Measurements from ENCODE around the gene ASB17.
"Not testable (repeated sequence)": the region's sequence is repeated elsewhere in the genome, so short reads cannot be mapped to it uniquely, and the experiment has no call there.

ASB17 gene, protein sequence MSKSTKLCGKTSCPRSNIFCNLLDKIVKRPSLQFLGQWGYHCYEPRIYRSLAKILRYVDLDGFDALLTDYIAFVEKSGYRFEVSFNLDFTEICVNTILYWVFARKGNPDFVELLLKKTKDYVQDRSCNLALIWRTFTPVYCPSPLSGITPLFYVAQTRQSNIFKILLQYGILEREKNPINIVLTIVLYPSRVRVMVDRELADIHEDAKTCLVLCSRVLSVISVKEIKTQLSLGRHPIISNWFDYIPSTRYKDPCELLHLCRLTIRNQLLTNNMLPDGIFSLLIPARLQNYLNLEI

DNA sequence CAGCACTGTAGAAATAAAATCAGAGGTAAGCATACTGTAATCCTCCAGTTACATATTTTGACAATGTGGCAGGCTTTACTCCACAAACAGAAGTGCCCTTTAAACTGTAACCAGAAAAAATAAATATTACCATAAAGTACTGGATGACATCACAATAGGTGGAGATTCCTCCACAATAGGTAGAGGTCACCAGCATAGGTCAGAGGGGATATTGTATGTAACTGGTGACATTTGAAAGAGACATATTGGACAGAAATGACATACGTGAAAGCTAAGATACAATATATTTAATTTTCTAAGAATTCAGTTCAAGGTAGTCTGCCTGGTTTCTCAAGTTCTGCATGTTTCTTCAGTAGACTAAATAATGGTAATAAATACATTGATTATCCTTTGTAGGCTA is at the start of gene ASB17:
Gene ASB17 (minus strand): TSS at position 101 of the 400 bp plus-strand sequence. CDS start 113 bp downstream, outside the sequence.
- DNase-seq, result no peak

DNA sequence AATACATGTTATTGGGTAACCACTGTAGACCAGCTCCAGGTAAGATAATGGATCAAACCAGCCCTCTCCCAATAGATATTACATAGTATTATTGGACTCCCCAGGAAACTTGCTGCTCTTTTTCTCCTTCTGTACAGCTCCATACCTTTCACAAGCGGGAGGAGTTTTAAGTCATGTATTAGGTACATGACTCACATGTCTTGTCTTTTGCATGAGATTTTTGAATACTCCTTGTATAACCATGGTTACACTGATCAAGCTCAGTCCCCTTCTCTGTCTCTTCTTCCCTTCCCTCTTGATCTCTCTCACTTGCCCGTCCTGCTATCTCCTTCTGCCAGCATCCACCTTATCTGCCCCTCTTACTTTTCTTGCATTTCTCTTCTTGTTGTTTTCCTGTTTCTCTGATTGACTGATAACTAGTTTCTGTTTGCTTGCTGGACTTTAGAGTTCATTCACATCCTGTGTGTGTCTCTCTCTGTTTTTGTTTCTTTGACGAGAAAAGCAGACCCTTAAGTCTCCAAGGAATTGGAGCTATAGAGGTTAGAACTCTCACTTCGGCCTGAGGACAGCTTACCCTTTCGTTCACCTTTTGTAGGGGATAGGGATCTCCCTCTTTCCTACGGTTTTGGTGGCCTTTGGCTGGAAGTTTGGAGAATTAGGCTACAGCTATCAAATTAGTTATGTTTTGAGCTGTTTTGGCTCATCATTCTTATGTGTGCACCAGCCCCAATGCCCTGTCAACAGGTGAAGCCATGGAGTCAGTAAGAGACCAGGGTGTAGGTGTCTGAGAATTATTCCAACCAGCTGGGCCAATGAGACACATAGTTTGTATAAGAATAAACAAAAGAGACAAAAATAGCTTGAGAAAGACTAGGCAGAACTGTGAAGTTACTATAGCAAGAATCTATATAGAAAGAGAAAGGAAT is 49.0 kb upstream of the ASB17 start:
- DNase-seq, result no peak

DNA sequence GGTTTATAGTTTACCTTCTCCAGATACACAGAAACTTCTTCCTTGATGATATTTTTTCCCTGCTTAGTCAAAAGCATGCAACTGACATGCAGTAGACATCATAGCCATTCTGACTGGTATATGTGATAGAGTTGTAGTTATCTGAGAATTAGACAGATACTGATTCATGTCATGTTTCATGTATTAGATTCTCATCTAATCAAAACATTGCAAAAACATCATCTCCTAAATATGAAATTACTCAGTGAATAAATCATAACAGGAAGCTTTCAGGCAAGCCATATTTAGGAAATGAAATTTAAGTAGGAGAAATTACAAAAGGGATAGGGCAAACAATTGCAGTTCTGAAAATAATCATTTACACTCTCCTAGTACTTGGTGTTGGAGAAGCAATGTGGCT is 38.4 kb upstream of the ASB17 start:
- DNase-seq, result no peak

DNA sequence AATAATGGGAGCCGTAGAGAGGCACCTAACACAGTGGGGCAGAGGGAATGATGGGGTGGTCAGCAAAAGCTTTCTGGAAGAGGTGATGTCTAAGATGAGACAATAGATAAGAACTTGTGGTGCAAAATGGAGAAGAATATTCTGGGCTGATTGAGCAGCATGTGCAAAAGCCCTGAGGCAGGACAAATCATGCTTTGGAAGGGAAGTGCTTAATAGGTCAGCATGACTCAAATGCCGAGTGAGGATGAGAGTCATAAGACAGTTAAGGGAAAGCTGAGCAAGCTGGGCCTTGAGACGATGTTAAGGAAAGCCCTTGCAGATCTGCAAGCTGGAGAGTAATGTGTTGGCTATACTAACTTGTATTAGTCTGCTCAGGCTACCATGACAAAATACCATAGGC is 37.3 kb upstream of the ASB17 start:
- DNase-seq, result no peak

DNA sequence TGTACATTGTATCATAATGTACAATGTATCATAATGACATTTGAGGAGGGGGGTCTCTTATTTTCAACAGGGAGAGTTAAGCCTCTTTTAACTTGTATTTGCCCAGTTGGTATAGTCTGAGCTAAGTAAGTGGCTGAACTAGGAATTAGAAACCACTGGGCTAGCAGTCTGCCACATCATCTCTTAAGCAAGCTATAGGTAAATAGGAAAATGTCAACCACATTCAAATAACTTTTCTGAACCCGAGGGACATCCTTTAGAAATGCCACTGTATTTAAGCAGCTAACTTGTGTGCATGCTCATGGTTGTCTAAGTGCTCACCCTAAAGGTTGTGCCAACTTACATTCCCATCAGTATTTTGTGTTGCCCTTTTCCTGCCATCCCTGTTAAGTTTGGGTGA is 35.5 kb upstream of the ASB17 start:
- no peak for DNase-seq

DNA sequence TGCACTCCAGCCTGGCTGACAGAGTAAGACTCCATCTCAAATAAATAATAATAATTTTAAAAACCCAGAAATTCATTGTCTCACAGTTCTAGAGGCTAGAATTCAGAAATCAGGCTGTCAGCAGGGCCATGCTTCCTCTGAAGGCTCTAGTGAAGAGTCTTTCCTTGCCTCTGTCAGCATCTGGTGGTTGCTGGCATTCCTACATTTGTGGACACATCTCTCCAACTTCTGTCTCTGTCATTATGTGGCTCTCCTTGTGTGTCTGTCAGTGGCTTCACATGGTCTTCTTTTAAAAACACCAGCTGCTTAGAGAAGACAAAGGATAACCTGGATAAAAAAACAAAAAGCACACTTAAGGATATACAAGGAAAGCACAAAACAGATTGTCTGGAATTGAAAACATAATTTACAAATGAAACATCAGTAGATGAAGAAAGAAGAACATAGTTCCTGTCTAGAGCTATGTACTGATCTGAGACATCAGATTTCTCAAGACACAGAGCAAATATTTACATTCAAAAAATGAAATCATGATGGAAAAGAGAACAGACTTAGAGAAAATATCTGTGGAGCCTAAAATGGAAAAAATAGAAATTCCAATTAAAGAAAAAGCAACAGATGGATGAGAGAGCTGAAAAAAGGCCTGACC is 32.7 kb upstream of the ASB17 start:
- no peak for DNase-seq

DNA sequence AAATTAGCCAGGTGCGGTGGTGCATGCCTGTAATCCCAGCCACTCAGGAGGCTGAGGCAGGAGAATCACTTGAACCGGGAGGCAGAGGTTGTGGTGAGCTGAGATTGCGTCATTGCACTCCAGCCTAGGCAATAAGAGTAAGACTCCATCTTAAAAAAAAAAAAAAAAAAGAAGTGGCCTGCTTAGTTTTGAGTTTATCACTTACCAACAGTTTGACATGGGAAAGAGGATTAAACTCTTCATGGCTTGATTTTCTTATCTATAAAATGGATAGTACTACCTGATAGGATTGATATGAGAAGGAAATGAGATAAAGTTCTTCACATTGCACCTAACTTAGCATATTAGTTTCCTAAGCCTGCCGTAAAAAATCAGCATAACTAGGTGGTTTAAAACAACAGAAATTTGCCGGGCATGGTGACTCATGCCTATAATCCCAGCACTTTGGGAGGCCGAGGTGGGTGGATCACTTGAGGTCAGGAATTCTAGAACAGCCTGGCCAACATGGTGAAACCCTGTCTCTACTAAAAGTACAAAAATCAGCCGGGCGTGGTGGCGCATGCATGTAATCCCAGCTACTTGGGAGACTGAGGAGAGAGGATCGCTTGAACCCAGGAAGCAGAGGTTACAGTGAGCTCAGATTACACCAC is 32.0 kb upstream of the ASB17 start:
- DNase-seq, result not testable (repeated sequence)

DNA sequence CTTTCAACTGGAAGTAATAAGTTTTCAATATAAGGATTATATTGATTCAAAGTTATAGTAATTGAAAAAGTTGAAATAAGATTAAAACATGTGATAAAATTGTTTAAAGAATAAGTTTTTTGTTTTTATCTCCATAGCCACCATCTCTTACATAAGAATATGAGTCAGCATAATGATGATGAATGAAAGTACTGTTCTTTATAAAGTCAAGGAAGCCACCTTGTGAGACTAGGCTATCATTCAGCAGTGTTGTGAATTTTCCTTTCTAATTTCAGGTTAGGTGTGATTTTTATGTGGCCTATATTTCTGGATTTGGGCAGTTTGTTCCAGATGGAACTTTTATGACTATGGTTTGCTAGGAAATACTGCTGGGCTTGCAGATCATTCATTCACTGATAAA is 22.4 kb upstream of the ASB17 start:
- DNase-seq, result no peak

DNA sequence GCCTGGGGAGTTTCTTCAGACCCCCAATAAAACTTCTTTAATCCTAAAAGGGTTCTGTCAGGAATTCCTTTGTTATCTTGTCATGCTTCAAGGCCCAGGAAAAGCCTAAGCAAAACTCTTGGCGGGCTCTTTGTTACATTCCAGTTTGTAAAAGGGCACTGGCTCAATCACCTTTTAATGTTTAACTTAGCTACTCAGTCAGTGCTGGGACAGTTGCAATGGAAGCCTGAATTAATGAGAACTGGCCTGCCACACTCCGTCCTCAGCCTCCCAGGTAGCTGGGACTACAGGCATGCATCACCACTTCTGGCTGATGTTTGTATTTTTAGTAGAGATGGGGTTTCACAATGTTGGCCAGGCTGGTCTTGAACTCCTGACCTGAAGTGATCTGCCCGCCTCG is 21.3 kb upstream of the ASB17 start:
- no peak for DNase-seq

DNA sequence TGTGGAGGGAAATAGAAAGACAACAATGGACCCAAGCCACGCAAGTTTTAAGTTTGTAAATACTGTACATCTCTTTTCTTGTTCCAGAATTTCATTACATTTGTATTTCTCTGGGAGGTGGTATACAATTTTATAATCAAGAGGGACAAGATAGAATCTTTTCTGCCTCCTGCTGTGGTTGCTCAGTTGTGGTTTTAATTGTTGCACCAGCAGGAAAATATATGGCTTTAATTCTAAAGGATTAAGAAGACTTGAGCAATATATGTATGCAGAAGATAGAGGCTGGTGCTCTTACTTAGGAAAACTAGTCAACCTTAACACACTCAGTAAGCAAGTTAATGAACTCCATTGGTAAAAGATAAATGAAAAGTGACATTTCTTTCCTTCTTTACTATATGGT is 19.8 kb upstream of the ASB17 start:
- DNase-seq, result no peak

DNA sequence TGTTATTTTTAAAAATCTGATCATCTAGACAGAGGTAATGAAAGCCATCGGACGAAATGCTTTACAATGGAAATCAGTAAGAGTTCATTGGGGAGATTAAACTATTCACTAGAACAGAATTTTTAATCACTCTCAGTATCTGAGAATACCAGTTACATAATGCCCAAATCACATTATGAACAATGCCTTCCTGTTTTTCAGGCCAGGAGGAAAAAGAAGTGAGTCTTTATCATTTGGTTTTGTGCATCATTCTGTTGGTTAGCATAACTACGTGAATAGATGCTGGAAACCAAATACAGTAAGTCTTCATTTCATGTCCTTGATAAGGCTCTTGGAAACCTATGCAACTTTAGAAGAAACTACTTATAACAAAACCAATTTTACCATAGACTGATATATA is 18.0 kb upstream of the ASB17 start:
- no peak for DNase-seq

DNA sequence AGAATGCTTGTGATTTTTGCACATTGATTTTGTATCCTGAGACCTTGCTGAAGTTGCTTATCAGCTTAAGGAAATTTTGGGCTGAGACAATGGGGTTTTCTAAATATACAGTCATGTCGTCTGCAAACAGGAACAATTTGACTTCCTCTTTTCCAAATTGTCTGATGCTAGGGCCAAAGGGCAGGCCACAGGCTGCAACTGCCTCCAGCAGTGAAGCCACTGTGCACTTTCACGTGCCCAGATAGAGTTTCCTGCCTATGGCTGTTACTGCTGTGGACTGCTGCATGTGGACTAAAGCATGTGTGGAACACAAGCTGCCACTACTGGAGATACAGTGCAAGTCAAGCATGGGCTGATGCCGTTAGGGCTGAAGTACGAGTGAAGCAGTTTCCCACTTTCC is 10.8 kb upstream of the ASB17 start:
- DNase-seq, result not testable (repeated sequence)

DNA sequence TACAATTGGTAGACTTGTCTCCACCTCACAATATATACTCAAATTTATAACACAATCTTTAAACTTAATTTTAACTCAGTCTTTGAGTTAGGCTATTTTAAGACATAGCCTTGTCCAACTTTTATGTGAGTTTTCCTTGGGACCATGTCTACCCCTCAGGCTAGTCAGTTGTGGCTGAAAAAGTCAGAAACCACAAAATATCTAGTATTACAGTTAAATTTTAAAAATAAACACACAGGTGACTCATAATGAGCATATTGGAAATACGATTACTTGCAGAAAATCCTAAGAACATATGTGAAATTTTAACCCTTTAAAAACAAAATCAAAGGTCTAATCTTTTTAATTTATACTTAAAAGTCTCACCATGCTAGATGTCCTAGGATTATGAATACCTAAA is 4.8 kb upstream of the ASB17 start:
- DNase-seq, result no peak

DNA sequence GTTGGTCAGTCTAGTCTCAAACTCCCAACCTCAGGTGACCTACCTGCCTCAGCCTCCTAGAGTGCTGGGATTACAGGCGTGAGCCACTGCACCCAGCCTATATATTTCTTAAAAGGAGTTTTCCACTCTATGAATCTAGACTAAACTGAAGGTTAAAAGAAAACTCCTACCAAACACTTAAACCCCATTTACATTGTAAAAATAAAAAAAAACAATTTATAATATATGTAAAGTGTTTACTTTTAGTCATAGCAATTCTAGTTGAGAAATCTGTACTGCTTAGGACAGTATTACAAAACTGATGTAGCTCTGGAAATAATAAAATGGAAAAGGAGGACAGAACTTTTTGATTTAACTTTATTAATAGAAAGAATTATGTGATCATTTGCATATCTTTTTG is 9.5 kb downstream of the ASB17 start:
- DNase-seq, result no peak

DNA sequence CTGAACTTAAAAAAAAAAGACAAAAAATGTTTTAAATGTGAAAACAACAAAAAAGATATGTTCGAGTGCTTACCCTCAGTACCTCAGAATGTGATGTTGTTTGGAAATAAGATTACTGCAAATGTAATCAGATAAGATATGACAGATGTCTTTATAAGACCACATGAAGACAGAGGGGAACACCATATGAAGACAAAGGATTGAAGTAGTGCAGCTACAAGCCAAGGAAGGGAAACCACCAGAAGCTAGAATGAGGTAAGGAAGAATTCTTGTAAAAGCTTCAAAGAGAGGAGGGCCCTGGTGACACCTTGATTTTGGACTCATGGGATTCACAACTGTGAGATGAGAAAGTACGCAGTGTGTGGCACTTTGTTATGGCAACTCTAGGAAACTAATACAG is 15.4 kb downstream of the ASB17 start:
- DNase-seq, result no peak

DNA sequence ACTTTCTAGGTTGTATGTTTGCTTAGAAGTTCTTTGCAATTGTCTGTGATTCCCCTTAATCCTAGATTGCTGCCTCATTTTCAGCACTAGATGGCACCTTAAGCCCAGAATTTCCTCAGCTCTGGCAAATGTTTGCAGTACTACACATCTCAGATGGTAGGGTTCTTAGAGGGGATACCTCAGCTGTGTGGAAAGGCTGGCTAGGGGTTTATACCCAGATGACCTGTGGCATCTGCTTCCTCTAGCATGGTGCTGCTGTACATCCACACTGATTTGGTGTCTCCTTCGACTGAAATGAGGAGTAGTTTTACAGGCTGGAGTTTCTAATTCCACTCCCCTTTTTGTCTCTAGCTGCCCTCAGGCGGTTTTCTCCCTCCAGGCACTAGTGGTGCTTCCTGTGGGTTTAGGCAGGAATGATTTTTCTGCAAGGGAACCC is 23.5 kb downstream of the ASB17 start:
- peak; percentile 55 for DNase-seq

DNA sequence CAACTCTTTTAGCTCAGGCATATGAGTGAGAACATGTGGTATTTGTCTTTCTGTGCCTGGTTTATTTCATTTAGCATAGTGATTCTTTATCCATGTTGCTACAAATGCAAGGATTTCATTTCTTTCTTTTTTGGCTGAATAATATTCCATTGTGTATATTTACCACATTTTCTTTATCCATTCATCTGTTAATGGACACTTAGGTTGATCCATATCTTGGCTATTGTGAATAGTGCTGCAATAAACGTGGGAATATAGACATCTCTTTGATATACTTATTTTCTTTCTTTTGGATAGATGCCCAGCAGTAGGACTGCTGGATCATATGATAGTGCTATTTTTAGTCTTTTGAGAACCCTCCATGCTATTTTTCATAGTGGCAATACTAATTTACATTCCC is 30.8 kb downstream of the ASB17 start:
- no peak for DNase-seq

DNA sequence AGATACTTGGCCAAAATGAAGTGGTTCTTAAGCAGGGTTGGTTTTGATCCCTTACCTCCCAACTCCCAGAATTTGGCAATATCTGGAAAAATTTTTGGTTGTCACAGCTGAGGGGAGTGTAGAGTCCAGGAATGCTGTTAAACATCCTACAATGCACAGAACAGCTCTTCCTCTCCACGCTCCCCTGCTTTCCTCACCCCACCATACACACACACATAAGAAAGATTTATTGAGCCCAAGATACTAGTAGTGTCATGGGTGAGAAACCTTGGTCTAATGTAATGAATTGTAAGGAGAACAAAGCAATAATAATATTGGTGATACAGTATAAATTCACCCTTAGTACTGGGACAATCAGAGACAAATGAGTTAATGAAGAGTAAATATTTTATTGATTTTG is 47.8 kb downstream of the ASB17 start:
- no peak for DNase-seq

DNA sequence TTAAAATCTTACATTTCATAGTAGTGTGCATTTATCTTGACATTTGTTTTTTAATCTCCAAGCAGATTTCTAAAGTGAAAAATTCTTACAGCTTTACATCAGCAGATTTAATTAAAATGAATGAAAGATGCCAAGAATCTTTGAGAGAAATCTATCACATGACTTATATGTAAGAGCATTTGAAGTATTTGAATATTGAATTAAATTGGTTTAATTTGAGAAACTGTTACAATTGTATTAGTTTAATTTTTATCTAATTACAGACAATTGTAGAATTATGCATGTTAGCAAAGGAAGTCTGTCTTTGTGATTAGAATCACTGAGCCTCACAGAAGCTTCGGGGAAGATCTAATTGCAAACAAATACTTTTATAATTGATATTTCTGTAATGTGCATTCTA is 52.2 kb downstream of the ASB17 start:
- DNase-seq, result no peak

DNA sequence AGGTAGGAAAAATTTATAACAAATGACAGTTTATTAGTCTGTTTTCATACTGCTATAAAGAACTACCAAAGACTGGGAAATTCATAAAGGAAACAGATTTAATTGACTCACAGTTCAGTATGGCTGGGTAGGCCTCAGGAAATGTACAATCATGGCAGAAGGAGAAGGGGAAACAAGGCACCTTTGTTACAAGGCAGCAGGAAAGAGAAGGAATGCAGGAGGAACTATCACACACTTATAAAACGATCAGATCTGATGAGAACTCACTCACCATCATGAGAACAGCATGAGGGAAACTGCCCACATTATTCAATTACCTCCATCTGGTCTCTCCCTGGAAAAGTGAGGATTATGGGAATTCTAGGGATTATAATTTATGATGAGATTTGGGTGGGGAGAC is 61.3 kb downstream of the ASB17 start:
- DNase-seq, result no peak
